Measurements from ENCODE around the gene MST1.

- TF ChIP-seq POLR2A (IDR thresholded peaks at IDR 0.05) = no peak
- peak in 4 of 6 experiments; percentile 20 to 45 (median 29) for TF ChIP-seq CTCF (IDR thresholded peaks at IDR 0.05)
Measured at GRCh38 chr3:49701388-49702077, 12.3 kb upstream of the MST1 start.

Data from esophagus squamous epithelium (tissue), 4 donors.